DMS 273 (cell line): ENCODE results near the gene ALDH1A3.

Experiments
- DNase-seq: peaks from one replicate; lab custom pipeline; 2025; ENCODE audit not compliant: unreplicated experiment; lab: John Stamatoyannopoulos, UW

ALDH1A3 gene

GRCh38 chr15:100858294-100858693 lies 21.3 kb upstream of the ALDH1A3 start:
- DNase-seq, result no peak

GRCh38 chr15:100859970-100860828 lies 19.4 kb upstream of the ALDH1A3 start:
- no peak for DNase-seq

GRCh38 chr15:100860829-100861510 lies 18.7 kb upstream of the ALDH1A3 start:
- DNase-seq, result no peak

GRCh38 chr15:100861511-100861991 lies 18.1 kb upstream of the ALDH1A3 start:
- DNase-seq, result no peak

- DNase-seq, result no peak
Observed at GRCh38 chr15:100862162-100862561, 17.5 kb upstream of the ALDH1A3 start.

- no peak for DNase-seq
Observed at GRCh38 chr15:100863075-100863795, 16.4 kb upstream of the ALDH1A3 start.

- DNase-seq, result no peak
Observed at GRCh38 chr15:100863796-100864267, 15.8 kb upstream of the ALDH1A3 start.

- DNase-seq, result no peak
Observed at GRCh38 chr15:100866386-100867330, 13.0 kb upstream of the ALDH1A3 start.

- no peak for DNase-seq
Observed at GRCh38 chr15:100867433-100867832, 12.2 kb upstream of the ALDH1A3 start.

GRCh38 chr15:100869151-100869999 lies 10.3 kb upstream of the ALDH1A3 start:
- DNase-seq, result peak; percentile 7

GRCh38 chr15:100873029-100873677 lies 6.5 kb upstream of the ALDH1A3 start:
- DNase-seq, result peak; percentile 81

GRCh38 chr15:100875495-100875894 lies 4.1 kb upstream of the ALDH1A3 start:
- no peak for DNase-seq

GRCh38 chr15:100875976-100876375 lies 3.7 kb upstream of the ALDH1A3 start:
- no peak for DNase-seq

GRCh38 chr15:100877551-100877950 lies 2.1 kb upstream of the ALDH1A3 start:
- DNase-seq, result no peak

GRCh38 chr15:100878130-100878529 lies 1.5 kb upstream of the ALDH1A3 start:
- DNase-seq, result no peak

GRCh38 chr15:100878648-100879047 lies 983 bp upstream of the ALDH1A3 start:
- DNase-seq, result peak; percentile 34

GRCh38 chr15:100879061-100879463 lies 569 bp upstream of the ALDH1A3 start:
- peak; percentile 51 for DNase-seq

- no peak for DNase-seq
Observed at GRCh38 chr15:100880139-100880896, 687 bp downstream of the ALDH1A3 start.
